ENCODE data around the gene MUC5B.

DNA sequence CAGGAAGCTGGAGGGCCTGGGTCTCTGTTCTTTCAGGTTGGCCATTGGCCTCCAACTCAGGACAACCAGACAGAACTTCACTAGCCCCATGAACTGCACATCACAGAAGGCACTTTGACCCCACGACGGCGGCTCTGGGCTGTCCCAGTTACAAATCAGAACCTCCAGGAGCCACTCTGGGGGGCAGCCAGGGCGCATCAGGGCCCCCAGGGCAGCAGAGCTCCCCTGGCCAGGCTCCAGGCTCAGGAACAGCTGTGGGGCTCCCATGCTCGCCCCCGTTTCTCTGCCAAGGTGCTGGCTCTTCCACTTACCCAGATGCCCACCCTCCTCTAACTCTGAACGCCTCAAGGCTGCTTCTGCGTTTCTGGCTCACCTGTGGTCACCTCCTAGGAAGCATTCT, 61.0 kb downstream of the MUC5B start:
- TF ChIP-seq, protein P1, sequence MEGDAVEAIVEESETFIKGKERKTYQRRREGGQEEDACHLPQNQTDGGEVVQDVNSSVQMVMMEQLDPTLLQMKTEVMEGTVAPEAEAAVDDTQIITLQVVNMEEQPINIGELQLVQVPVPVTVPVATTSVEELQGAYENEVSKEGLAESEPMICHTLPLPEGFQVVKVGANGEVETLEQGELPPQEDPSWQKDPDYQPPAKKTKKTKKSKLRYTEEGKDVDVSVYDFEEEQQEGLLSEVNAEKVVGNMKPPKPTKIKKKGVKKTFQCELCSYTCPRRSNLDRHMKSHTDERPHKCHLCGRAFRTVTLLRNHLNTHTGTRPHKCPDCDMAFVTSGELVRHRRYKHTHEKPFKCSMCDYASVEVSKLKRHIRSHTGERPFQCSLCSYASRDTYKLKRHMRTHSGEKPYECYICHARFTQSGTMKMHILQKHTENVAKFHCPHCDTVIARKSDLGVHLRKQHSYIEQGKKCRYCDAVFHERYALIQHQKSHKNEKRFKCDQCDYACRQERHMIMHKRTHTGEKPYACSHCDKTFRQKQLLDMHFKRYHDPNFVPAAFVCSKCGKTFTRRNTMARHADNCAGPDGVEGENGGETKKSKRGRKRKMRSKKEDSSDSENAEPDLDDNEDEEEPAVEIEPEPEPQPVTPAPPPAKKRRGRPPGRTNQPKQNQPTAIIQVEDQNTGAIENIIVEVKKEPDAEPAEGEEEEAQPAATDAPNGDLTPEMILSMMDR (conservative IDR thresholded peaks at IDR 0.05) = no peak
- no peak for TF ChIP-seq EZH2 (IDR thresholded peaks at IDR 0.05; ENCODE audit: low read depth)

All from PC-9 (cell line).